ENCODE results near the gene KRT6A. TPM values are rescaled to one million over a fixed set of nuclear protein-coding genes. Genes with fewer than 3 reads are reported as not detected.

The KRT6A gene
- total and polyA plus RNA-seq, 10 donors: 0.42 to 0.83 (median 0.45) TPM; not detected in 7

DNA sequence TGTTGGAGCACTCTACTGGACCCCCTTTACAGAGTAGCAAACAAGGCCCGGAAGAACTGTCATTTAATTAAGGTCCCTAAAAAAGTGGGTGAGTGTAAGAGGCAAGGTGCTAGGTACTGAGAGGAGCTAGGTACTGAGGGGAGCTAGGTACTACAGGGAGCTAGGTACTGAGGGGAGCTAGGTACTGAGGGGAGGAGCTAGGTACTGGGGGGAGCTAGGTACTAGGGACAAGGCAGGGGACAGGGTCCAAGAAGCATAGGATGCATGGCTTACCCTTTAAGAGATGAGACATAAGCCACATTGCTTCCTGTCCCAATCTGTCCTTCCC is 22.2 kb upstream of the KRT6A start:
- intact Hi-C loops (cut with DNase I; ENCODE audit: low total_unique reads): no loop called here
- H3K4me1 ChIP-seq: no peaks in the 10 kb centered on the region
- TF ChIP-seq, protein P1, sequence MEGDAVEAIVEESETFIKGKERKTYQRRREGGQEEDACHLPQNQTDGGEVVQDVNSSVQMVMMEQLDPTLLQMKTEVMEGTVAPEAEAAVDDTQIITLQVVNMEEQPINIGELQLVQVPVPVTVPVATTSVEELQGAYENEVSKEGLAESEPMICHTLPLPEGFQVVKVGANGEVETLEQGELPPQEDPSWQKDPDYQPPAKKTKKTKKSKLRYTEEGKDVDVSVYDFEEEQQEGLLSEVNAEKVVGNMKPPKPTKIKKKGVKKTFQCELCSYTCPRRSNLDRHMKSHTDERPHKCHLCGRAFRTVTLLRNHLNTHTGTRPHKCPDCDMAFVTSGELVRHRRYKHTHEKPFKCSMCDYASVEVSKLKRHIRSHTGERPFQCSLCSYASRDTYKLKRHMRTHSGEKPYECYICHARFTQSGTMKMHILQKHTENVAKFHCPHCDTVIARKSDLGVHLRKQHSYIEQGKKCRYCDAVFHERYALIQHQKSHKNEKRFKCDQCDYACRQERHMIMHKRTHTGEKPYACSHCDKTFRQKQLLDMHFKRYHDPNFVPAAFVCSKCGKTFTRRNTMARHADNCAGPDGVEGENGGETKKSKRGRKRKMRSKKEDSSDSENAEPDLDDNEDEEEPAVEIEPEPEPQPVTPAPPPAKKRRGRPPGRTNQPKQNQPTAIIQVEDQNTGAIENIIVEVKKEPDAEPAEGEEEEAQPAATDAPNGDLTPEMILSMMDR (IDR thresholded peaks at IDR 0.05 in 8 of 11, conservative IDR thresholded peaks at IDR 0.05 in 3 of 11): no peak
- TF ChIP-seq POLR2AphosphoS5 (IDR thresholded peaks at IDR 0.05) (no peak), POLR2A (IDR thresholded peaks at IDR 0.05) (no peak)
- no peak for DNase-seq
- WGBS, 5 donors: 90 to 97% (median 93%) methylated on average over 1 of the region's 1 CpG
- H3K27me3 ChIP-seq (replicated peaks in 1 of 7): peaks cover 0 to 16% (median 0%) of the 10 kb centered on the region in 7 donors
- peak overlapping the region in 5 of 8 donors; percentile 6 to 48 (median 32) for H3K27ac ChIP-seq
- H3K36me3 ChIP-seq: no peaks in the 10 kb centered on the region
- H3K9me3 ChIP-seq: peaks cover 0 to 13% (median 11%) of the 10 kb centered on the region in 8 donors
- no peak overlapping the region for H3K4me3 ChIP-seq

GRCh38 chr12:52514471-52515318 is 21.6 kb upstream of the KRT6A start:
- Histone ChIP-seq H3K36me3 (no peaks in the 10 kb centered on the region), H3K4me3 (no peak overlapping the region), H3K27me3 (replicated peaks in 1 of 7) (peaks cover 0 to 11% (median 0%) of the 10 kb centered on the region in 7 donors), H3K27ac (peak overlapping the region in 2 of 8 donors; percentile 32 to 48), H3K4me1 (no peaks in the 10 kb centered on the region), H3K9me3 (peaks cover 0 to 14% (median 12%) of the 10 kb centered on the region in 8 donors)
- intact Hi-C loops (cut with DNase I; ENCODE audit: low total_unique reads): no loop called here
- TF ChIP-seq, protein P1 (IDR thresholded peaks at IDR 0.05 in 8 of 11, conservative IDR thresholded peaks at IDR 0.05 in 3 of 11): no peak
- TF ChIP-seq POLR2A (IDR thresholded peaks at IDR 0.05) (no peak), POLR2AphosphoS5 (IDR thresholded peaks at IDR 0.05) (no peak)
- 87 to 95% (median 89%) methylated on average over 7 to 14 of the region's 14 CpGs for WGBS, 5 donors
- no peak for DNase-seq

GRCh38 chr12:52513736-52514135 is 20.7 kb upstream of the KRT6A start:
- Histone ChIP-seq H3K27me3 (replicated peaks in 1 of 7) (peaks cover 0 to 14% (median 0%) of the 10 kb centered on the region in 7 donors), H3K27ac (no peak overlapping the region), H3K4me3 (no peak overlapping the region), H3K9me3 (peaks cover 0 to 14% (median 12%) of the 10 kb centered on the region in 8 donors), H3K36me3 (no peaks in the 10 kb centered on the region), H3K4me1 (no peaks in the 10 kb centered on the region)
- no peak for DNase-seq
- 68 to 87% (median 82%) methylated on average over 6 of the region's 6 CpGs for WGBS, 5 donors
- TF ChIP-seq, protein P1 (IDR thresholded peaks at IDR 0.05 in 8 of 11, conservative IDR thresholded peaks at IDR 0.05 in 3 of 11): no peak
- TF ChIP-seq POLR2A (IDR thresholded peaks at IDR 0.05) (no peak), POLR2AphosphoS5 (IDR thresholded peaks at IDR 0.05) (no peak)
- intact Hi-C loops (cut with DNase I; ENCODE audit: low total_unique reads): no loop called here

DNA sequence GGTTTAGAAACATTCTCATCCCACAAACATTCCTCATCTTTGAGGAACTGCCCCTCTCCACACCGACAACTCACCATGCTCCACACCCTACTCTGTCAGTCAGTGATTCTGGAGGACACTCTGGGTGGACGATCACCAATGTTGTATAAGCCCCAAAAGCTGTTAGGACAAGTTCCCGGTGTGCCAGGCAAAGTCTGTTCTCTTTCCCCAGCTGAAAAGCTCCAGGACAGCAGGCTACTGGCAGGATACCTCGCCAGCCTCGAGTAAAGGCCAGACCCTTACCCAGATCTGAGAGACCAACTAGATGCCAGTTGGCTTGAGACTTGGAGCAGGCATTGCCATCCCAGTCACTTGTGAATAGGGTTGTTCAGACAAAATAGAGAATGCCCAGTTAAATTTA is 15.2 kb upstream of the KRT6A start:
- 76 to 91% (median 79%) methylated on average over 5 of the region's 5 CpGs for whole genome bisulfite sequencing, 5 donors
- no peak for DNase-seq
- no peak overlapping the region for H3K27ac ChIP-seq
- H3K27me3 ChIP-seq (replicated peaks in 1 of 7): peaks cover 0 to 37% (median 0%) of the 10 kb centered on the region in 7 donors
- no peaks in the 10 kb centered on the region for H3K36me3 ChIP-seq
- H3K4me3 ChIP-seq: no peak overlapping the region
- H3K4me1 ChIP-seq: no peaks in the 10 kb centered on the region
- H3K9me3 ChIP-seq: peaks cover 0 to 18% (median 12%) of the 10 kb centered on the region in 8 donors
- no peak for TF ChIP-seq POLR2A (IDR thresholded peaks at IDR 0.05)
- no peak for TF ChIP-seq POLR2AphosphoS5 (IDR thresholded peaks at IDR 0.05)
- TF ChIP-seq, protein P1 (IDR thresholded peaks at IDR 0.05 in 8 of 11, conservative IDR thresholded peaks at IDR 0.05 in 3 of 11): no peak
- intact Hi-C loops (cut with DNase I; ENCODE audit: low total_unique reads): no loop called here
